GM19193 (cell line): Measurements from ENCODE around the gene SARDH.

Source experiments
- POLR2A ChIP-seq: IDR thresholded peaks from 4 replicates; pipeline ENCODE4 v1.6.1; 2011; ENCODE audit not compliant: insufficient read depth, insufficient read length; ENCODE audit errors: extremely low read depth

The SARDH gene

GRCh38 chr9:133645021-133645765, 93.0 kb downstream of the SARDH start:
- no peak for TF ChIP-seq POLR2A

GRCh38 chr9:133643978-133644760, 94.0 kb downstream of the SARDH start:
- TF ChIP-seq POLR2A = no peak

- no peak for TF ChIP-seq POLR2A
Observed at GRCh38 chr9:133643362-133643755, 94.8 kb downstream of the SARDH start.

- no peak for TF ChIP-seq POLR2A
Observed at GRCh38 chr9:133642708-133643361, 95.3 kb downstream of the SARDH start.

- no peak for TF ChIP-seq POLR2A
Observed at GRCh38 chr9:133641861-133642595, 96.1 kb downstream of the SARDH start.

GRCh38 chr9:133641396-133641655, 96.8 kb downstream of the SARDH start:
- TF ChIP-seq POLR2A = no peak

- TF ChIP-seq POLR2A = no peak
Observed at GRCh38 chr9:133640580-133641395, 97.4 kb downstream of the SARDH start.

- TF ChIP-seq POLR2A = no peak
Observed at GRCh38 chr9:133640160-133640559, 98.0 kb downstream of the SARDH start.

- TF ChIP-seq POLR2A = no peak
Observed at GRCh38 chr9:133639613-133640012, 98.5 kb downstream of the SARDH start.

- no peak for TF ChIP-seq POLR2A
Observed at GRCh38 chr9:133638711-133639110, 99.4 kb downstream of the SARDH start.

- no peak for TF ChIP-seq POLR2A
Observed at GRCh38 chr9:133638076-133638475, 100.1 kb downstream of the SARDH start.

- TF ChIP-seq POLR2A = no peak
Observed at GRCh38 chr9:133637451-133638055, 100.6 kb downstream of the SARDH start.

- TF ChIP-seq POLR2A = no peak
Observed at GRCh38 chr9:133636902-133637301, 101.2 kb downstream of the SARDH start.
